ENCODE results near the gene MGLL.

The MGLL gene

GRCh38 chr3:127753338-127753737 lies 69.0 kb downstream of the MGLL start:
- DNase-seq, result no peak

- DNase-seq, result no peak
Observed at GRCh38 chr3:127751782-127752181, 70.5 kb downstream of the MGLL start.

GRCh38 chr3:127751163-127751621 lies 71.1 kb downstream of the MGLL start:
- peak; percentile 10 for DNase-seq

- no peak for DNase-seq
Observed at GRCh38 chr3:127750226-127751031, 71.9 kb downstream of the MGLL start.

GRCh38 chr3:127749787-127750225 lies 72.5 kb downstream of the MGLL start:
- DNase-seq, result peak; percentile 5

GRCh38 chr3:127749361-127749760 lies 73.0 kb downstream of the MGLL start:
- DNase-seq, result no peak

- no peak for DNase-seq
Observed at GRCh38 chr3:127748754-127749327, 73.5 kb downstream of the MGLL start.

- peak; percentile 65 for DNase-seq
Observed at GRCh38 chr3:127747751-127748521, 74.4 kb downstream of the MGLL start.

GRCh38 chr3:127747066-127747465 lies 75.2 kb downstream of the MGLL start:
- DNase-seq, result peak; percentile 57

- peak; percentile 60 for DNase-seq
Observed at GRCh38 chr3:127746400-127747057, 75.8 kb downstream of the MGLL start.

- no peak for DNase-seq
Observed at GRCh38 chr3:127745656-127746399, 76.5 kb downstream of the MGLL start.

- no peak for DNase-seq
Observed at GRCh38 chr3:127744875-127745274, 77.4 kb downstream of the MGLL start.

GRCh38 chr3:127744253-127744815 lies 78.0 kb downstream of the MGLL start:
- DNase-seq, result no peak

GRCh38 chr3:127743351-127744252 lies 78.7 kb downstream of the MGLL start:
- no peak for DNase-seq

GRCh38 chr3:127742580-127742979 lies 79.7 kb downstream of the MGLL start:
- DNase-seq, result no peak

- no peak for DNase-seq
Observed at GRCh38 chr3:127741690-127742089, 80.6 kb downstream of the MGLL start.

- no peak for DNase-seq
Observed at GRCh38 chr3:127741246-127741645, 81.1 kb downstream of the MGLL start.

- DNase-seq, result no peak
Observed at GRCh38 chr3:127740136-127740915, 82.0 kb downstream of the MGLL start.

- DNase-seq, result no peak
Observed at GRCh38 chr3:127739347-127740135, 82.8 kb downstream of the MGLL start.
